Activated naive CD4-positive, alpha-beta T cell treated with anti-CD3 and anti-CD28 coated beads, Interleukin-2, amount 10 ng/mL, durations not matched to agents 7 days and 5 days (primary cell): ENCODE results near the gene GGA1.

Source experiments
- CTCF ChIA-PET: fragments of 350-600 bp; sonication (Branson Sonifier 250); formaldehyde crosslinking; loops from one replicate; lab custom pipeline; 2021; ENCODE audit warnings: antibody characterized with exemption; lab: Charles Lee
- DNase-seq: peaks from one replicate; pipeline ENCODE4 v3.0.0-alpha.2; 2020
- H3K27ac Mint-ChIP-seq: one replicate; pipeline ENCODE4 v1.8.0; 2021; ENCODE audit warnings: mild to moderate bottlenecking, moderate library complexity, mixed read lengths
- H3K27me3 Mint-ChIP-seq: one replicate; pipeline ENCODE4 v1.8.0; 2021; ENCODE audit warnings: mild to moderate bottlenecking, mixed read lengths
- H3K36me3 Mint-ChIP-seq: one replicate; pipeline ENCODE4 v1.8.0; 2021; ENCODE audit warnings: mixed read lengths
- H3K4me1 Mint-ChIP-seq: one replicate; pipeline ENCODE4 v1.8.0; 2021; ENCODE audit warnings: mixed read lengths
- H3K4me3 Mint-ChIP-seq: one replicate; pipeline ENCODE4 v1.8.0; 2021; ENCODE audit warnings: mild to moderate bottlenecking, moderate library complexity, mixed read lengths
- H3K9me3 Mint-ChIP-seq: one replicate; pipeline ENCODE4 v1.8.0; 2021; ENCODE audit warnings: mixed read lengths

The GGA1 gene

GRCh38 chr22:37624017-37624365, 15.4 kb downstream of the GGA1 start:
- DNase-seq: no peak
- CTCF ChIA-PET: interaction anchor here (0.7 to 28.2 kb wide), 6 partner anchors 9 to 52 kb away, joined by 3 to 506 read pairs (median 6); partner anchors contain the start of genes LGALS1 and NOL12
- Mint-ChIP-seq H3K36me3 (peaks cover 31% of the 10 kb centered on the region), H3K4me1 (peaks cover 49% of the 10 kb centered on the region), H3K4me3 (no peak overlapping the region), H3K27ac (peak overlapping the region; percentile 83), H3K27me3 (no peaks in the 10 kb centered on the region), H3K9me3 (no peaks in the 10 kb centered on the region)

GRCh38 chr22:37624876-37625275, 16.2 kb downstream of the GGA1 start:
- no peak for DNase-seq
- Mint-ChIP-seq H3K36me3 (peaks cover 28% of the 10 kb centered on the region), H3K4me3 (no peak overlapping the region), H3K4me1 (peaks cover 52% of the 10 kb centered on the region), H3K27me3 (no peaks in the 10 kb centered on the region), H3K9me3 (no peaks in the 10 kb centered on the region), H3K27ac (peak overlapping the region; percentile 73)
- CTCF ChIA-PET: interaction anchor here (1.1 to 28.2 kb wide), 6 partner anchors 9 to 51 kb away, joined by 3 to 506 read pairs (median 8); partner anchors contain the start of genes LGALS1, NOL12 and PDXP

- Mint-ChIP-seq H3K4me1 (peaks cover 52% of the 10 kb centered on the region), H3K36me3 (peaks cover 26% of the 10 kb centered on the region), H3K27ac (no peak overlapping the region), H3K4me3 (no peak overlapping the region), H3K9me3 (no peaks in the 10 kb centered on the region), H3K27me3 (no peaks in the 10 kb centered on the region)
- DNase-seq: no peak
- CTCF ChIA-PET: interaction anchor here (0.6 to 28.2 kb wide), 8 partner anchors 8 to 50 kb away, joined by 3 to 506 read pairs (median 8); partner anchors contain the start of genes LGALS1, NOL12 and PDXP
Observed at GRCh38 chr22:37625737-37626136, 17.1 kb downstream of the GGA1 start.

GRCh38 chr22:37626144-37626543, 17.5 kb downstream of the GGA1 start:
- Mint-ChIP-seq H3K27me3 (no peaks in the 10 kb centered on the region), H3K27ac (peak overlapping the region; percentile 86), H3K9me3 (no peaks in the 10 kb centered on the region), H3K4me3 (no peak overlapping the region), H3K36me3 (peaks cover 24% of the 10 kb centered on the region), H3K4me1 (peaks cover 53% of the 10 kb centered on the region)
- DNase-seq: no peak
- CTCF ChIA-PET: interaction anchor here (1.4 to 28.2 kb wide), 9 partner anchors 8 to 69 kb away, joined by 3 to 506 read pairs (median 5); partner anchors contain the start of genes LGALS1, NOL12 and PDXP

- Mint-ChIP-seq H3K36me3 (peaks cover 22% of the 10 kb centered on the region), H3K4me3 (peak overlapping the region; percentile 20)
Observed at GRCh38 chr22:37626556-37627075, 18.0 kb downstream of the GGA1 start.

GRCh38 chr22:37627121-37627520, 18.5 kb downstream of the GGA1 start:
- H3K4me1 Mint-ChIP-seq: peaks cover 60% of the 10 kb centered on the region
- H3K9me3 Mint-ChIP-seq: no peaks in the 10 kb centered on the region
- peak overlapping the region; percentile 86 for H3K27ac Mint-ChIP-seq
- CTCF ChIA-PET: interaction anchor here (1.3 to 28.2 kb wide), 10 partner anchors 10 to 88 kb away, joined by 3 to 506 read pairs (median 6); partner anchors contain the start of genes GGA1, LGALS1, NOL12 and PDXP
- H3K36me3 Mint-ChIP-seq: peaks cover 22% of the 10 kb centered on the region
- no peak for DNase-seq
- peak overlapping the region; percentile 20 for H3K4me3 Mint-ChIP-seq
- H3K27me3 Mint-ChIP-seq: no peaks in the 10 kb centered on the region

More at GRCh38 chr22:37626556-37627075, 18.0 kb downstream of the GGA1 start:
- DNase-seq: no peak
- CTCF ChIA-PET: interaction anchor here (1.4 to 28.2 kb wide), 10 partner anchors 10 to 88 kb away, joined by 3 to 506 read pairs (median 6); partner anchors contain the start of genes LGALS1, NOL12 and PDXP
- peaks cover 54% of the 10 kb centered on the region for H3K4me1 Mint-ChIP-seq
- H3K9me3 Mint-ChIP-seq: no peaks in the 10 kb centered on the region
- no peaks in the 10 kb centered on the region for H3K27me3 Mint-ChIP-seq
- peak overlapping the region; percentile 86 for H3K27ac Mint-ChIP-seq

- peak overlapping the region; percentile 86 for H3K27ac Mint-ChIP-seq
Observed at GRCh38 chr22:37627545-37627944, 18.9 kb downstream of the GGA1 start.

GRCh38 chr22:37628830-37629229, 20.2 kb downstream of the GGA1 start:
- CTCF ChIA-PET: interaction anchor here (1.1 to 28.2 kb wide), 4 partner anchors 9 to 47 kb away, joined by 4 to 506 read pairs (median 28); partner anchors contain the start of genes LGALS1 and NOL12
- Mint-ChIP-seq H3K4me3 (no peak overlapping the region), H3K36me3 (peaks cover 21% of the 10 kb centered on the region), H3K27ac (peak overlapping the region; percentile 86), H3K27me3 (no peaks in the 10 kb centered on the region), H3K9me3 (no peaks in the 10 kb centered on the region), H3K4me1 (peaks cover 67% of the 10 kb centered on the region)
- no peak for DNase-seq

More at GRCh38 chr22:37627545-37627944, 18.9 kb downstream of the GGA1 start:
- no peaks in the 10 kb centered on the region for H3K27me3 Mint-ChIP-seq
- CTCF ChIA-PET: interaction anchor here (1.3 to 28.2 kb wide), 9 partner anchors 10 to 89 kb away, joined by 3 to 506 read pairs (median 7); partner anchors contain the start of genes GGA1, LGALS1, NOL12 and PDXP
- H3K36me3 Mint-ChIP-seq: peaks cover 22% of the 10 kb centered on the region
- DNase-seq: peak; percentile 77
- H3K9me3 Mint-ChIP-seq: no peaks in the 10 kb centered on the region
- H3K4me1 Mint-ChIP-seq: peaks cover 60% of the 10 kb centered on the region
- peak overlapping the region; percentile 20 for H3K4me3 Mint-ChIP-seq

GRCh38 chr22:37629928-37630327, 21.3 kb downstream of the GGA1 start:
- Mint-ChIP-seq H3K4me1 (peaks cover 73% of the 10 kb centered on the region), H3K27ac (no peak overlapping the region), H3K9me3 (no peaks in the 10 kb centered on the region), H3K27me3 (no peaks in the 10 kb centered on the region), H3K4me3 (no peak overlapping the region), H3K36me3 (peaks cover 18% of the 10 kb centered on the region)
- CTCF ChIA-PET: interaction anchor here (5.7 to 28.2 kb wide), 2 partner anchors 13 to 46 kb away, joined by 57 to 506 read pairs; partner anchors contain the start of genes LGALS1 and NOL12
- no peak for DNase-seq

GRCh38 chr22:37630839-37631435, 22.3 kb downstream of the GGA1 start:
- Mint-ChIP-seq H3K4me3 (no peak overlapping the region), H3K4me1 (peaks cover 73% of the 10 kb centered on the region), H3K27me3 (no peaks in the 10 kb centered on the region), H3K9me3 (no peaks in the 10 kb centered on the region), H3K27ac (peak overlapping the region; percentile 87), H3K36me3 (peaks cover 11% of the 10 kb centered on the region)
- CTCF ChIA-PET: interaction anchor here (1.2 to 28.2 kb wide), 3 partner anchors 12 to 45 kb away, joined by 3 to 506 read pairs (median 57); partner anchors contain the start of genes LGALS1 and NOL12
- no peak for DNase-seq

- Mint-ChIP-seq H3K9me3 (no peaks in the 10 kb centered on the region), H3K4me1 (peaks cover 73% of the 10 kb centered on the region), H3K4me3 (peak overlapping the region; percentile 8), H3K27me3 (no peaks in the 10 kb centered on the region), H3K36me3 (peaks cover 9% of the 10 kb centered on the region), H3K27ac (peak overlapping the region; percentile 87)
- CTCF ChIA-PET: interaction anchor here (1.2 to 28.2 kb wide), 5 partner anchors 8 to 45 kb away, joined by 3 to 506 read pairs (median 21); partner anchors contain the start of genes GGA1, LGALS1 and NOL12
- peak; percentile 38 for DNase-seq
Observed at GRCh38 chr22:37631448-37632173, 23.0 kb downstream of the GGA1 start.

GRCh38 chr22:37632174-37633088, 23.8 kb downstream of the GGA1 start:
- CTCF ChIA-PET: interaction anchor here (1.2 to 28.2 kb wide), 9 partner anchors 7 to 63 kb away, joined by 3 to 506 read pairs (median 6); partner anchors contain the start of genes GGA1, LGALS1 and NOL12
- peak overlapping the region; percentile 8 for H3K4me3 Mint-ChIP-seq
- peaks cover 73% of the 10 kb centered on the region for H3K4me1 Mint-ChIP-seq
- no peaks in the 10 kb centered on the region for H3K27me3 Mint-ChIP-seq
- H3K27ac Mint-ChIP-seq: peak overlapping the region; percentile 90
- no peaks in the 10 kb centered on the region for H3K9me3 Mint-ChIP-seq
- peaks cover 9% of the 10 kb centered on the region for H3K36me3 Mint-ChIP-seq
- peak; percentile 32 for DNase-seq
